ENCODE data around the gene CENPO. TPM values are rescaled to one million over a fixed set of nuclear protein-coding genes. Genes with fewer than 3 reads are reported as not detected.

Gene CENPO
- total and polyA plus RNA-seq, 2 experiments from 2014 or later, result 9.7 to 14.6 TPM

- Histone ChIP-seq H3K27ac (no peak overlapping the region), H2AFZ (no peak overlapping the region), H3K27me3 (no peaks in the 10 kb centered on the region), H4K20me1 (ENCODE audit: insufficient read depth, poor library complexity, severe bottlenecking) (no peaks in the 10 kb centered on the region), H3K4me1 (ENCODE audit: insufficient read depth) (no peaks in the 10 kb centered on the region), H3K4me2 (no peak overlapping the region), H3K36me3 (replicated peaks; ENCODE audit: insufficient read depth, low read depth) (no peaks in the 10 kb centered on the region), H3K9me2 (replicated peaks; ENCODE audit: insufficient read depth) (no peaks in the 10 kb centered on the region), H3K79me2 (no peaks in the 10 kb centered on the region), H3K9me3 (ENCODE audit: low read depth) (no peaks in the 10 kb centered on the region), H3K4me3 (no peak overlapping the region)
- peak; percentile 24 for TF ChIP-seq CTCF (IDR thresholded peaks at IDR 0.05; ENCODE audit: poor library complexity)
- TF ChIP-seq EZH2phosphoT487 (IDR thresholded peaks at IDR 0.05; ENCODE audit: low read depth, severe bottlenecking, unreplicated experiment), result no peak
- 97% methylated on average over 14 of the region's 16 CpGs for WGBS (ENCODE audit: low lambda C conversion rate, missing lambda C conversion rate)
- no peak for DNase-seq (ENCODE audit: low spot score)
Observed at GRCh38 chr2:24824966-24825882, 32.0 kb downstream of the CENPO start.

- Histone ChIP-seq H4K20me1 (ENCODE audit: insufficient read depth, poor library complexity, severe bottlenecking) (no peaks in the 10 kb centered on the region), H3K4me3 (no peak overlapping the region), H3K9me3 (ENCODE audit: low read depth) (no peaks in the 10 kb centered on the region), H3K4me1 (ENCODE audit: insufficient read depth) (no peaks in the 10 kb centered on the region), H3K4me2 (no peak overlapping the region), H3K27ac (no peak overlapping the region), H3K36me3 (replicated peaks; ENCODE audit: insufficient read depth, low read depth) (no peaks in the 10 kb centered on the region), H2AFZ (no peak overlapping the region), H3K27me3 (no peaks in the 10 kb centered on the region), H3K9me2 (replicated peaks; ENCODE audit: insufficient read depth) (no peaks in the 10 kb centered on the region), H3K79me2 (no peaks in the 10 kb centered on the region)
- no peak for DNase-seq (ENCODE audit: low spot score)
- TF ChIP-seq EZH2 (IDR thresholded peaks at IDR 0.05; ENCODE audit: borderline replicate concordance) (no peak), CTCF (IDR thresholded peaks at IDR 0.05; ENCODE audit: poor library complexity) (no peak), EZH2phosphoT487 (IDR thresholded peaks at IDR 0.05; ENCODE audit: low read depth, severe bottlenecking, unreplicated experiment) (no peak)
- 93% methylated on average over 14 of the region's 14 CpGs for WGBS (ENCODE audit: low lambda C conversion rate, missing lambda C conversion rate)
Observed at GRCh38 chr2:24825883-24826772, 32.9 kb downstream of the CENPO start.

- H3K36me3 ChIP-seq (replicated peaks; ENCODE audit: insufficient read depth, low read depth), result no peaks in the 10 kb centered on the region
- no peak overlapping the region for H3K4me3 ChIP-seq
- H3K79me2 ChIP-seq, result no peaks in the 10 kb centered on the region
- no peak overlapping the region for H3K27ac ChIP-seq
- no peaks in the 10 kb centered on the region for H3K9me3 ChIP-seq (ENCODE audit: low read depth)
- no peak for DNase-seq (ENCODE audit: low spot score)
- H3K27me3 ChIP-seq, result no peaks in the 10 kb centered on the region
- no peaks in the 10 kb centered on the region for H3K4me1 ChIP-seq (ENCODE audit: insufficient read depth)
- no peak overlapping the region for H3K4me2 ChIP-seq
- no peak for TF ChIP-seq CTCF (IDR thresholded peaks at IDR 0.05; ENCODE audit: poor library complexity)
- TF ChIP-seq EZH2phosphoT487 (IDR thresholded peaks at IDR 0.05; ENCODE audit: low read depth, severe bottlenecking, unreplicated experiment), result no peak
- TF ChIP-seq EZH2 (IDR thresholded peaks at IDR 0.05; ENCODE audit: borderline replicate concordance), result no peak
- 81% methylated on average over 5 of the region's 5 CpGs for WGBS (ENCODE audit: low lambda C conversion rate, missing lambda C conversion rate)
- H4K20me1 ChIP-seq (ENCODE audit: insufficient read depth, poor library complexity, severe bottlenecking), result no peaks in the 10 kb centered on the region
- H3K9me2 ChIP-seq (replicated peaks; ENCODE audit: insufficient read depth), result no peaks in the 10 kb centered on the region
- no peak overlapping the region for H2AFZ ChIP-seq
Observed at GRCh38 chr2:24826773-24827145, 33.5 kb downstream of the CENPO start.
